GM12878 (cell line): ENCODE data around the gene CHID1. TPM values are rescaled to one million over a fixed set of nuclear protein-coding genes. Genes with fewer than 3 reads are reported as not detected.

Experiments used
- ATAC-seq: fragments of 200-7000 bp; cut with Tn5 transposase; 3 replicates; pipeline ENCODE4 v1.9.1; 2020; ENCODE audit warnings: mild to moderate bottlenecking, moderate library complexity
- BruUV-seq: library from RNA; stranded (reverse); fragments of 400-500 nt; replicated peaks from 2 replicates; lab custom pipeline; 2021; lab: Mats Ljungman, UMichigan
- CTCF ChIA-PET: fragments of 300-600 bp; sonication (Branson Sonifier 250); formaldehyde crosslinking; extraction: SDS; loops from one replicate; lab custom pipeline; 2021; ENCODE audit warnings: inconsistent platforms; lab: Yijun Ruan, JAX
- POLR2A ChIA-PET: fragments of 350-600 bp; formaldehyde crosslinking; extraction: SDS; loops from one replicate; lab custom pipeline; 2021; ENCODE audit warnings: inconsistent platforms; lab: Charles Lee
- RAD21 ChIA-PET: fragments of 300-600 bp; sonication (Branson Sonifier 250); formaldehyde crosslinking; loops from one replicate; lab custom pipeline; 2023; ENCODE audit warnings: antibody characterized with exemption; ENCODE audit not compliant: unreplicated experiment; lab: Charles Lee
- SMC1A ChIA-PET: fragments of 300-600 bp; sonication (Branson Sonifier 250); formaldehyde crosslinking; loops from one replicate; lab custom pipeline; 2023; ENCODE audit not compliant: unreplicated experiment, uncharacterized antibody; lab: Charles Lee
- DNase-seq: peaks from one replicate; pipeline ENCODE4 v3.0.0-alpha.2; 2011; ENCODE audit warnings: low read depth, low spot score
- FAIRE-seq: peaks from 3 replicates; lab custom pipeline; 2011; peaks lifted over from hg19 to GRCh38; lab: Jason Lieb, UNC
- H2AFZ ChIP-seq: 2 replicates; pipeline ENCODE4 v1.6.0; 2011; ENCODE audit warnings: low read depth, low read length, control low read depth; ENCODE audit not compliant: control insufficient read depth
- H3K27ac ChIP-seq: 2 replicates; pipeline ENCODE4 v1.5.1; 2011; ENCODE audit warnings: control low read depth; ENCODE audit not compliant: control insufficient read depth, insufficient read depth
- H3K27me3 ChIP-seq, 2 experiments: replicated peaks in 1 of 2; 2 replicates each; pipeline versions ENCODE4 v1.6.0 to v1.6.1; 2011; ENCODE audit warnings: low read length in 1 of 2; ENCODE audit not compliant: control insufficient read depth in 2 of 2, insufficient read depth in 2 of 2
- H3K36me3 ChIP-seq, 2 experiments: 2 replicates each; pipeline ENCODE4 v1.5.1; 2011; ENCODE audit warnings: low read length in 1 of 2; ENCODE audit not compliant: control insufficient read depth in 2 of 2, insufficient read depth in 2 of 2
- H3K4me1 ChIP-seq: 2 replicates; pipeline ENCODE4 v1.6.1; 2011; ENCODE audit warnings: mild to moderate bottlenecking, low read length, moderate library complexity, mixed read lengths; ENCODE audit not compliant: control insufficient read depth, insufficient read depth
- H3K4me2 ChIP-seq: 2 replicates; pipeline ENCODE4 v1.6.0; 2011; ENCODE audit warnings: control low read depth; ENCODE audit not compliant: control insufficient read depth, insufficient read depth
- H3K4me3 ChIP-seq: fragments of 200-600 bp; sonication (generic); 2 replicates; pipeline ENCODE4 v1.5.1; 2016
- H3K79me2 ChIP-seq: 2 replicates; pipeline ENCODE4 v1.6.0; 2011; ENCODE audit warnings: low read length; ENCODE audit not compliant: control insufficient read depth, insufficient read depth
- H3K9ac ChIP-seq: 2 replicates; pipeline ENCODE4 v1.8.0; 2011; ENCODE audit warnings: low read length, control low read depth, mixed read lengths; ENCODE audit not compliant: control insufficient read depth, insufficient read depth
- H3K9me3 ChIP-seq: replicated peaks from 3 replicates; pipeline ENCODE4 v1.5.1; 2011; ENCODE audit warnings: mild to moderate bottlenecking, low read length; ENCODE audit not compliant: control insufficient read depth, insufficient read depth
- H4K20me1 ChIP-seq: 2 replicates; pipeline ENCODE4 v1.6.0; 2011; ENCODE audit not compliant: control insufficient read depth, insufficient read depth
- ATF7 ChIP-seq: fragments of 450-650 bp; IDR thresholded peaks from 2 replicates; pipeline ENCODE4 v1.6.1; 2016; ENCODE audit warnings: low read depth, mild to moderate bottlenecking
- BACH1 ChIP-seq: fragments of 450-650 bp; IDR thresholded peaks from 2 replicates; pipeline ENCODE4 v1.6.1; 2017; ENCODE audit warnings: mild to moderate bottlenecking, borderline replicate concordance
- CHD4 ChIP-seq: fragments of 200-600 bp; sonication (generic); IDR thresholded peaks from 2 replicates; pipeline ENCODE4 v1.6.1; 2016; ENCODE audit warnings: mild to moderate bottlenecking
- IKZF1 ChIP-seq: fragments of 450-650 bp; conservative IDR thresholded peaks from 2 replicates; pipeline ENCODE4 v1.6.1; 2017; ENCODE audit warnings: antibody characterized with exemption, mild to moderate bottlenecking
- RAD21 ChIP-seq: IDR thresholded peaks from 2 replicates; pipeline ENCODE4 v1.6.1; 2011; ENCODE audit warnings: mild to moderate bottlenecking, low read depth, low read length, moderate library complexity; ENCODE audit not compliant: insufficient read depth
- RELA ChIP-seq: fragments of 450-650 bp; IDR thresholded peaks from 2 replicates; pipeline ENCODE4 v1.8.0; 2014; ENCODE audit warnings: borderline replicate concordance; ENCODE audit not compliant: partially characterized antibody
- WRNIP1 ChIP-seq: IDR thresholded peaks from 2 replicates; pipeline ENCODE4 v1.6.1; 2011; ENCODE audit warnings: low read depth, low read length, improper control_type of control experiment, borderline replicate concordance
- ZNF217 ChIP-seq: fragments of 450-650 bp; IDR thresholded peaks from 2 replicates; pipeline ENCODE4 v1.6.1; 2017; ENCODE audit warnings: antibody characterized with exemption, mild to moderate bottlenecking
- ZSCAN29 ChIP-seq: fragments of 450-650 bp; IDR thresholded peaks from 2 replicates; pipeline ENCODE4 v1.6.1; 2017; ENCODE audit warnings: mild to moderate bottlenecking, moderate library complexity
- WGBS: methylation state at CpG from one replicate; pipeline ENCODE4 v1.1.6; 2016; ENCODE audit warnings: low lambda C conversion rate; ENCODE audit not compliant: insufficient replicate concordance, insufficient coverage; ENCODE audit errors: missing lambda C conversion rate; 5-methylcytosine and 5-hydroxymethylcytosine counted together
- in situ Hi-C: fragments of 300-500 bp; cut with MboI; formaldehyde crosslinking; loops from 9 replicates; pipeline ENCODE4 v1.14.3; 2018; ENCODE audit warnings: mixed read lengths
- intact Hi-C: fragments of 100-400 bp; cut with micrococcal nuclease; formaldehyde crosslinking; loops from one replicate; pipeline ENCODE4 v1.14.2; 2022; ENCODE audit not compliant: unreplicated experiment
- polyA plus RNA-seq, 11 experiments: library from polyadenylated mRNA; depleted of rRNA in 4 of 11; unstranded in 6 of 11; stranded (reverse) in 5 of 11; fragments of >200 nt; fragmentation: Nextera tagmentation in 4 of 11; fragmentation: Illumina TruSeq in 1 of 11; extraction: Ambion mirVana in 4 of 11; extraction: Trizol in 1 of 11; gene quantifications; 1 replicate in 1 of 11; 2 replicates in 10 of 11; pipeline versions ENCODE4 v1.2.1 to v1.2.3, GENCODE V29; 2011 to 2016; ENCODE audit warnings: inconsistent platforms in 2 of 11, missing spikeins in 2 of 11, low read depth in 1 of 11
- total RNA-seq, 4 experiments: library from RNA; depleted of rRNA in 3 of 4; stranded (reverse); fragments of >200 nt in 3 of 4; fragmentation: Illumina TruSeq in 1 of 4; extraction: Trizol in 1 of 4; gene quantifications; 2 replicates each; pipeline versions ENCODE4 v1.2.1 to v1.2.3, GENCODE V29; 2013 to 2021
- TF ChIP-seq, protein P1 (sequence below), 3 experiments: IDR thresholded peaks in 2 of 3; conservative IDR thresholded peaks in 1 of 3; 2 replicates each; pipeline ENCODE4 v1.5.1; 2011; ENCODE audit warnings: low read depth in 3 of 3, low read length in 3 of 3, mild to moderate bottlenecking in 3 of 3, control low read depth in 2 of 3, moderate library complexity in 2 of 3, inconsistent platforms in 1 of 3, mixed read lengths in 1 of 3; ENCODE audit not compliant: control insufficient read depth in 2 of 3, insufficient read depth in 1 of 3; ENCODE audit errors: extremely low read depth in 1 of 3

The CHID1 gene
- total and polyA plus RNA-seq, 10 of the 15 experiments (the other 5 are each of a cell fraction or from before 2014, with no cell fraction given) = 4.8 to 75.2 (median 30.1) TPM

DNA sequence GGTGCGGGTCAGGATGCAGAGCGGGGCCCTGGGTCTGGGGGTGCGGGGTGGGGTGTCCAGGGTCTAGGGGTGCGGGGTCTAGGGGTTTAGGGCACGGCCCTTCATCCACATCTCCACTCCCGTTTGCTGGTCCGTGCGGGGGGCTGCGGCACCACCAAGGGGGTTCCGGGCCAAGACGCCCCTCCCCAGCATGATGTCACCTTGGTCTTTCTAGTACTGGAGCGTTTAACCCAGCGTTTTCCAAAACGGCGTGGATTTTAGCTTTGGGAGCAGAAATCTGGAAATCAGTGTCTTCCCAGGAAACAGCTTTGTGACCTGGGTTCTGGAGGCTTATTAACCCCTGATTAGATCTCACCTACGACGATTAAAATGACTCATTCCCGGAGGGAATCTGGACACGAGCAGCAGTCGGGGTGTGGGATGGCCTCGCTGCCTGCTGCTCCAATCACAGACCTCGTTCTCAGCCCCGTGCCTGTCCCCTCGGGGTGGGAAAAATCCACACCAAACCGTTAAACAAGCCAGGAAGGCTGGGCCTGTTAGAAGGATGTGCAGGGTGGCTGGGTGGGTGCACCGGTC, 15.8 kb upstream of the CHID1 start:
- intact Hi-C loops = loop anchor here (5.0 kb wide), 1 partner anchor 126 kb away; no protein-coding TSS in a partner anchor
- ChIA-PET POLR2A (no interaction called here), RAD21 (no interaction called here), SMC1A (no interaction called here), CTCF (no interaction called here)
- Histone ChIP-seq H4K20me1 (no peaks in the 10 kb centered on the region), H2AFZ (peak overlapping the region; percentile 20), H3K27me3 (no peaks in the 10 kb centered on the region), H3K9me3 (no peaks in the 10 kb centered on the region), H3K36me3 (no peaks in the 10 kb centered on the region), H3K4me2 (peak overlapping the region; percentile 95), H3K4me3 (peak overlapping the region; percentile 66), H3K4me1 (peaks cover 7% of the 10 kb centered on the region; the same call in 1 of the 2 replicates), H3K79me2 (peaks cover 29% of the 10 kb centered on the region), H3K9ac (peak overlapping the region; percentile 70), H3K27ac (peak overlapping the region; percentile 56; the same call in 1 of the 2 replicates)
- ATAC-seq (peak; percentile 6), DNase-seq (no peak), FAIRE-seq (no peak)
- in situ Hi-C loops = no loop called here
- BruUV-seq = TSS peak; percentile 54
- 20% methylated on average over 23 of the region's 26 CpGs for WGBS
- TF ChIP-seq ATF7 (0 out of 2 replicates have a peak, but pooled peaks have one; percentile 15), WRNIP1 (no peak), CHD4 (no peak), IKZF1 (peak; percentile 18)

DNA sequence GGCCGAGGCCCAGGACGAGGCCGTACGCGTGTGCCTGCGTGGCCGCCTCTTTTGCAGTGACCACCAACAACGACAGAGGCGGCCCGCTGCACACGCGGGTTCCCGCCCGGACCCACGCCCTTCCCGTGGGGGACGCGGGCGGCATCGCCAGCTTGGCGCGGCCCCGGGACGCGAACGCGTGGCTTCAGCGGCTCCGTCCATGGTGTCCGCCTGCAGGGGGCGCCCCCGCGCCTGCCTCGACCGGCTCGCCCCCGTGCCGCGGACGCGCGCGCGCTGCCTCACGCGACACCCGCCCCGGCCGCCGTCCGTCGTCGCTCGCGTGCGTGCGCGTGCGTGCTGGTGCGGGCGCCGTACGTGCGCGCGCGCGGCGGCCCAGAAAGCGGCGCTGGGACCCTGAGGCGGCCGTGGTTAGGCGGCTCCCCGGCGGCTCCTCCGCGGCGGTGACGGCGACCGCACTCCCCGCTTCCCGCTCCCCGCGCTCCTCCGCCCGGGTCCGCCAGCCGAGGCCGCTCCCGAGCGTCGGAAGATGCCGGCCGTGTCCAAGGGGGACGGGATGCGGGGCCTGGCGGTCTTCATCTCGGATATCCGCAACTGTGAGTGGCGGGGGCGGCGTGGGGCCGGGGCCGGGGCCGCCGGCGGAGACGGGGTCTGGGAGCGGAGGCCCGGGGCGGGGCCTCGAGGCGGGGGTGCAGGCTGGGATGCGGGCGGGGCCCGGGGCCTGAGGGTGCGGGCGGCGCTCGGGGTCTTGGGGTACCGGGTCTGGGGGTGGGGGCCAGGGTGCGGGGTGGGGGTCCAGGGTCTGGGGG, 15.1 kb upstream of the CHID1 start, which contains the start of gene AP2A2:
AP2A2 (plus strand) TSS at position 375 of the 806 bp plus-strand sequence; CDS start at position 527, 152 bp downstream.
- Histone ChIP-seq H3K4me3 (peak within 1 kb of the TSS; percentile 66), H3K4me2 (peak within 1 kb of the TSS; percentile 95), H3K9ac (peak within 1 kb of the TSS; percentile 70), H3K9me3 (no peaks in the 10 kb centered on the region), H2AFZ (peak within 1 kb of the TSS; percentile 79), H3K27ac (peak within 1 kb of the TSS; percentile 63), H4K20me1 (no peaks in the 10 kb centered on the region), H3K4me1 (peaks cover 7% of the 10 kb centered on the region; the same call in 1 of the 2 replicates), H3K27me3 (no peaks in the 10 kb centered on the region), H3K36me3 (no peaks in the 10 kb centered on the region), H3K79me2 (peaks cover 29% of the 10 kb centered on the region)
- intact Hi-C loops (loop anchor here (5.0 kb wide), 1 partner anchor 127 kb away; no protein-coding TSS in a partner anchor), in situ Hi-C loops (no loop called here)
- DNase-seq (no peak), ATAC-seq (peak; percentile 78), FAIRE-seq (no peak)
- ChIA-PET CTCF (interaction anchor here (1.5 kb wide), 1 partner anchor 80 kb away, joined by 3 read pairs; no protein-coding TSS in a partner anchor), POLR2A (interaction anchor here (0.6 to 0.7 kb wide), 2 partner anchors 16 to 928 kb away, joined by 3 to 4 read pairs; no protein-coding TSS in a partner anchor), SMC1A (no interaction called here), RAD21 (interaction anchor here (1.2 kb wide), 1 partner anchor 15 kb away, joined by 3 read pairs; the partner anchor contains the start of gene CHID1)
- BruUV-seq = no TSS peak
- 9% methylated on average over 71 of the region's 124 CpGs for WGBS
- TF ChIP-seq ZSCAN29 (peak; percentile 64; the same call in 1 of the 2 replicates), ZNF217 (peak; percentile 100), RELA (peak; percentile 10), BACH1 (peak; percentile 87), CHD4 (no peak), RAD21 (peak; percentile 17; the same call in 1 of the 2 replicates)
- TF ChIP-seq, protein P1, sequence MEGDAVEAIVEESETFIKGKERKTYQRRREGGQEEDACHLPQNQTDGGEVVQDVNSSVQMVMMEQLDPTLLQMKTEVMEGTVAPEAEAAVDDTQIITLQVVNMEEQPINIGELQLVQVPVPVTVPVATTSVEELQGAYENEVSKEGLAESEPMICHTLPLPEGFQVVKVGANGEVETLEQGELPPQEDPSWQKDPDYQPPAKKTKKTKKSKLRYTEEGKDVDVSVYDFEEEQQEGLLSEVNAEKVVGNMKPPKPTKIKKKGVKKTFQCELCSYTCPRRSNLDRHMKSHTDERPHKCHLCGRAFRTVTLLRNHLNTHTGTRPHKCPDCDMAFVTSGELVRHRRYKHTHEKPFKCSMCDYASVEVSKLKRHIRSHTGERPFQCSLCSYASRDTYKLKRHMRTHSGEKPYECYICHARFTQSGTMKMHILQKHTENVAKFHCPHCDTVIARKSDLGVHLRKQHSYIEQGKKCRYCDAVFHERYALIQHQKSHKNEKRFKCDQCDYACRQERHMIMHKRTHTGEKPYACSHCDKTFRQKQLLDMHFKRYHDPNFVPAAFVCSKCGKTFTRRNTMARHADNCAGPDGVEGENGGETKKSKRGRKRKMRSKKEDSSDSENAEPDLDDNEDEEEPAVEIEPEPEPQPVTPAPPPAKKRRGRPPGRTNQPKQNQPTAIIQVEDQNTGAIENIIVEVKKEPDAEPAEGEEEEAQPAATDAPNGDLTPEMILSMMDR (IDR thresholded peaks at IDR 0.05 in 2 of 3, conservative IDR thresholded peaks at IDR 0.05 in 1 of 3; ENCODE audit: control insufficient read depth in 2 of 3, extremely low read depth in 1 of 3, insufficient read depth in 1 of 3, low read depth in 3 of 3, low read length in 3 of 3) = peak; percentile 46 to 77 (median 58); a peak in 5 of 6 replicates
